Peyer's patch (tissue), 4 donors: ENCODE data around the gene WFIKKN2. TPM values are rescaled to one million over a fixed set of nuclear protein-coding genes. Genes with fewer than 3 reads are reported as not detected.

Experiments
- DNase-seq, 3 donors: peaks; one replicate each; pipeline ENCODE4 v3.0.0-alpha.2; 2017 to 2019
- H3K27ac ChIP-seq, 4 donors: fragments of 200-600 bp; sonication (generic); one replicate each; pipeline ENCODE4 v1.5.1; 2016 to 2019
- H3K27me3 ChIP-seq, 2 donors: fragments of 200-600 bp; sonication (generic); one replicate each; pipeline ENCODE4 v1.5.1; 2019
- H3K36me3 ChIP-seq, 3 donors: fragments of 200-600 bp; sonication (generic); one replicate each; pipeline ENCODE4 v1.5.1; 2016 to 2019
- H3K4me1 ChIP-seq, 4 donors: fragments of 200-600 bp; sonication (generic); one replicate each; pipeline ENCODE4 v1.5.1; 2016 to 2019
- H3K4me3 ChIP-seq, 4 donors: fragments of 200-600 bp; sonication (generic); 1 replicate in 3 of 4; 2 replicates in 1 of 4; pipeline ENCODE4 v1.5.1; 2016 to 2019; ENCODE audit warnings: mild to moderate bottlenecking in 1 of 4
- H3K9me3 ChIP-seq, 4 donors: fragments of 200-600 bp; sonication (generic); one replicate each; pipeline ENCODE4 v1.5.1; 2016 to 2019; ENCODE audit warnings: mild to moderate bottlenecking in 1 of 4
- CTCF ChIP-seq, 6 experiments: fragments of 450-650 bp in 4 of 6; fragments of 200-600 bp in 2 of 6; sonication (generic) in 1 of 6; IDR thresholded peaks; one replicate each; pipeline ENCODE4 v1.5.1; 2017 to 2019; ENCODE audit warnings: antibody characterized with exemption in 6 of 6, mild to moderate bottlenecking in 3 of 6, moderate library complexity in 1 of 6
- POLR2A ChIP-seq, 2 donors: fragments of 450-650 bp; IDR thresholded peaks; one replicate each; pipeline ENCODE4 v1.5.1; 2017; ENCODE audit warnings: antibody characterized with exemption in 2 of 2, mild to moderate bottlenecking in 2 of 2, moderate library complexity in 2 of 2
- total RNA-seq, 4 donors: library from RNA; depleted of rRNA; stranded (reverse); fragments of >200 nt; gene quantifications; one replicate each; pipeline ENCODE4 v1.1.0, GENCODE V29; 2016

WFIKKN2 gene
- total RNA-seq, 4 donors from 2014 or later: not detected

GRCh38 chr17:50879086-50879485, 43.7 kb downstream of the WFIKKN2 start:
- DNase-seq: no peak
- H3K4me3 ChIP-seq: no peak overlapping the region
- H3K27ac ChIP-seq: no peak overlapping the region
- TF ChIP-seq POLR2A (IDR thresholded peaks at IDR 0.05) (no peak), CTCF (IDR thresholded peaks at IDR 0.05) (no peak)
- peaks cover 0 to 7% (median 4%) of the 10 kb centered on the region in 4 donors for H3K4me1 ChIP-seq
- no peaks in the 10 kb centered on the region for H3K36me3 ChIP-seq
- no peaks in the 10 kb centered on the region for H3K9me3 ChIP-seq
- H3K27me3 ChIP-seq: no peaks in the 10 kb centered on the region

GRCh38 chr17:50881182-50881581, 45.8 kb downstream of the WFIKKN2 start:
- Histone ChIP-seq H3K4me3 (no peak overlapping the region), H3K27ac (no peak overlapping the region), H3K36me3 (no peaks in the 10 kb centered on the region), H3K4me1 (peaks cover 0 to 17% (median 5%) of the 10 kb centered on the region in 4 donors), H3K9me3 (no peaks in the 10 kb centered on the region), H3K27me3 (no peaks in the 10 kb centered on the region)
- no peak for DNase-seq
- no peak for TF ChIP-seq CTCF (IDR thresholded peaks at IDR 0.05)
- no peak for TF ChIP-seq POLR2A (IDR thresholded peaks at IDR 0.05)

GRCh38 chr17:50882851-50883250, 47.5 kb downstream of the WFIKKN2 start:
- no peaks in the 10 kb centered on the region for H3K27me3 ChIP-seq
- no peaks in the 10 kb centered on the region for H3K9me3 ChIP-seq
- H3K4me3 ChIP-seq: no peak overlapping the region
- H3K36me3 ChIP-seq: no peaks in the 10 kb centered on the region
- peaks cover 0 to 28% (median 5%) of the 10 kb centered on the region in 4 donors for H3K4me1 ChIP-seq
- H3K27ac ChIP-seq: no peak overlapping the region
- DNase-seq: no peak
- TF ChIP-seq POLR2A (IDR thresholded peaks at IDR 0.05): no peak
- no peak for TF ChIP-seq CTCF (IDR thresholded peaks at IDR 0.05)

GRCh38 chr17:50883850-50884438, 48.6 kb downstream of the WFIKKN2 start:
- Histone ChIP-seq H3K4me3 (no peak overlapping the region), H3K27me3 (no peaks in the 10 kb centered on the region), H3K9me3 (no peaks in the 10 kb centered on the region), H3K4me1 (peaks cover 0 to 30% (median 5%) of the 10 kb centered on the region in 4 donors), H3K36me3 (no peaks in the 10 kb centered on the region), H3K27ac (peak overlapping the region in 3 of 4 donors; percentile 67 to 93 (median 78))
- no peak for TF ChIP-seq CTCF (IDR thresholded peaks at IDR 0.05)
- no peak for TF ChIP-seq POLR2A (IDR thresholded peaks at IDR 0.05)
- no peak for DNase-seq

- peak in 2 of 3 donors; percentile 69 to 81 for DNase-seq
- no peaks in the 10 kb centered on the region for H3K27me3 ChIP-seq
- H3K27ac ChIP-seq: peak overlapping the region in 3 of 4 donors; percentile 67 to 93 (median 78)
- TF ChIP-seq POLR2A (IDR thresholded peaks at IDR 0.05) (peak in 1 of 2 donors; percentile 87), CTCF (IDR thresholded peaks at IDR 0.05) (no peak)
- H3K36me3 ChIP-seq: no peaks in the 10 kb centered on the region
- H3K9me3 ChIP-seq: no peaks in the 10 kb centered on the region
- no peak overlapping the region for H3K4me3 ChIP-seq
- peaks cover 0 to 30% (median 5%) of the 10 kb centered on the region in 4 donors for H3K4me1 ChIP-seq
These were observed 49.3 kb downstream of the WFIKKN2 start for GRCh38 chr17:50884439-50885311.
